8988T (cell line): ENCODE results near the gene PLA2G4F.

ENCODE experiments used
- DNase-seq: peaks from one replicate; pipeline ENCODE4 v3.0.0; 2011

Gene PLA2G4F

DNA sequence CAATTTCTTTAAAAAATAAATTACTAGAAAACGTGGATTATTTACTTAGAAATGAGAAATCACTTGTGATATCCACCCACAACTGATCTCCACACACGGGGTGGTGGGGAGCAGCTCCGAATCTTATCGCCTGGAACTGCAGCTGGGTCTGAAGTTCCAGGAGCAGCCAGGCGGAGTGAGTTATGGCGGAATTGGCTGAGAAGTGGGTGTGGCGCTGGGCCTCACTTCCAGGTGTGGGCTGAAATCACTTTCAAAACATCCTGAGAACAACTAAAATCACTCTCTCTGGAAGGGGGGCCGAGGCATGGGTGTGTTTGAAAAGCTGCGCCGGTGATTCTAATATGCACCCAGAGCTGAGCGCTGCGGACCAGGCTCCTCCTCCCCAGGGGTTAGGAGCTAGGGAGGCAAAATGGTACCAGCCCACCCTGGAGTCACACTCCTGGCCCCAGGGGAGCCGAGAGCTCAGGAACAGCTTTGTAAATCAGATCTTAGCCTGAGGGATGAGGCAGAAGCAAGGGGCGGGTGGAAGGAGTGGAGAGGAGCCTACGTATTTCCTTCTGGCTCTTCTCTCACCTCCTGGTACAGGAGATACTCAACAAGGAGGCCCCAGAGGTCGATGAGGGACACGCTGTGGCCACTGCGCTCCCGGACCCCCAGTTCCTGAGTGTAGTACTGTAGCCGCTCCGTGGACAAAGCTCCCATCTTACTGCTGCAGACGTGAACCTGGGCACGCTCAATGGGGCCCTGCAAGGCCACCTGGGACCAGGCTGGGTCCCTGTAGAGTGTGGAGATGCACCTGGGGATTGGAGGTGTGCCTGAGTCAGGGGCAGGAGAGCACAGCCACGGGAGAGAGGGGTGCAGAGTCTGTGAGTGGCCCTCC is 9.6 kb downstream of the PLA2G4F start:
- no peak for DNase-seq

DNA sequence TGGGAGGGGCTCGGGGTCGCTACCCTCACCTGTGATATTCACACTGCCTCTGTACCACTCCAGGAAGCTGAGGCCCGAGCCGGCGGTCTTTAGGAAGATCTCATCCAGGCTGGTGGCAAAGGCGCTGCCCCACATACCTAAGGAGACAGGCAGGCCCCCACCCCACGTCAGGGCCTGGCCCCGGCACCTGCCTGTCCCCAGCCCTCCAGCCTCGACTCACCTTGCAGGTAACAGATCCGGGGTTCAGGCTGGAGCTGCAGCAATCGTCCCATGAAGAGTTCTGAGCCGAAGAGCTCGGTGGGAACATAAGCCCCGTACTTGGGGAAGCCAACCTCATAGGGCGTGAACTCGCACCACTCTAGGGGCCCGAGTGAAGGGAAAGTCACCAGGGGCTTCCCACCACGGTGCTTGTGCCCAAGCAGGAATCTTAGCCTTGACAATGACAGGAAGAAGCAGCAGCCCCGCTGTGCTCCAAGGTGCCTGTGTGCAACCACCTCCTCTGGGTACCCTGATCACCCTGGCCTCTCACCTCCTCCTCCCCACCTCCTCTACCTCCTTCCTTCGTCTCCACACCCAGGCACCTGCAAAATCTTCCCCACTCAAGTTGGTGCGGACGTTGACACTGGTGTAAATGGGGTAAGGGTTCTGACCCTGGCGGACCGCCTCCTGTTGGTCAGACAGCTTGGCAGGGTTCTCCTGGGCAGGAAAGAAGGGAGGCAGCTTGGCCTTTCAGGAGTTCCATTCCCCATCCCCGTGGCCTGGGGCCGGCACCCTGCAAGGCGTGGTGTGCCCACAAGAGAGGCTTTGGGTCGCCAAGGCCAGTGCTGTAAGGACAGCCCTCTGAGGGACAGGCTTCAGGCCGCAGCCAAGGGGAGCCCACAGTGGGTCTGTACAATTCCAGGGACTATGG is 10.6 kb downstream of the PLA2G4F start:
- no peak for DNase-seq

DNA sequence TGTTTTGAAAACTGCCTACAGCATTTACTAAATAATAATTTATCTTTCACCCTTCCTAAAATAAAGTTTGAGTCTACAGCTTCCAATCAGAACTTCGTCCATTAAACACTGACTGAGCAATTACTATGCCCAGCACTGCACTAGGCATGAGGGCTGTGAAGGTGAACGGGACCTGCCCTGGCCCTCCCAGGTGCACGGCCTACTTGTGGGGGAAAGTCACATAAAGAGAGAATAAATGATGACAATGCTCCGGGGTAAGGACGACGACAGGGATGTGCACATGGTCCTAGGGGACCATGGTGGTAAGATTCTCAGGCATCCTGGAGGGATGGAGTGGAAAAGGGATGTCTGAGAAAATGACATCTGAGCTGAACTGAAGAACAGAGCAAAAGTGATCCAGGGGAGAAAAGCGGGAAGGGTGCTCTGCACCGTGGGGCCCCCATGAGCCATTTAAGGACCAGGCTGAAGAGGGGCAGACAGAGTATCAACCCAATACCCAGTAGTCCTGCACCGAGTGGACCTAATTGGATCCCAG is 11.5 kb downstream of the PLA2G4F start:
- DNase-seq = no peak

- no peak for DNase-seq
Observed at GRCh38 chr15:42143866-42144625, 12.4 kb downstream of the PLA2G4F start.

GRCh38 chr15:42143356-42143755 is 13.1 kb downstream of the PLA2G4F start:
- no peak for DNase-seq

- no peak for DNase-seq
Observed at GRCh38 chr15:42141795-42142667, 14.4 kb downstream of the PLA2G4F start.

GRCh38 chr15:42141246-42141645 is 15.2 kb downstream of the PLA2G4F start:
- no peak for DNase-seq

GRCh38 chr15:42140383-42141070 is 15.9 kb downstream of the PLA2G4F start:
- DNase-seq = no peak

DNA sequence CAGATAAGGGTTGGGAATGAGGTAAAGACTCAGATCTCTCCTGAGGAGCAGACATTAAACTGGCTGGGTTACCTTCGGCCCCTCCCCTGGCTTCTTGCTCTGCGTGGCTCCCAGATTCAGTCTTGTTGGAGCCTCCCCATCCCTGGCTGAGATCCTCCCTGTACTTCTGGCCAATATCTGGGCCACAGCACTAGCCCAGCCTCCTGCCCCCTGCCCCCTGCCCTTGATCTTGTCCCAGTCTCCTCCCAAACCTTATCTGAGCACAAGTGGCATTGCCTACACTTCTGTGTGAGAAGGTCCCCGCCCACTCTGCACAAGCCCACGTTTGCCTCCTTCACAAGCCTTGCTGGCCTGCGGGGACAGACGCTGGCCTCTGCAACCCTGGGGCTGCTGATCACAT is 16.8 kb downstream of the PLA2G4F start:
- no peak for DNase-seq

DNA sequence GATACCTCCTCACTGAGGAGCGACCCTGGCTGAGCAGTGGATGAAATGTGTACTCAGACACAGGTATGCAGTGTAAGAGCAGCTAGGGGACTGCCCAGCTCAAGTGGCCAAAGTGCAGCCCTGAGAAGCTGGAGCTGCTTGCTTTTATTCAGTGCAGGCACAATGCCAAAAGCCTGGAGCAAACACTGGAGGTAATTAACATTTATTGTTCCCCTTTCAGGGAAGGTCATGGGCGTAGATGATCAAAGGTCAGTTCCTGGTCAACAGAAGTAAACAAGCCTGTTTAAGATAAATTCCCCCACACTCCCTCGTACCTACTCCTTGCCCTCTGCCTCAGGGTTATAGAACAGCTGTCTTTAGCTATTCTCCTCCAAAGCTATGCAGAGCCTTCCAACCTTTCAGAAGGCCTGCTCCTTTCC is 17.5 kb downstream of the PLA2G4F start:
- DNase-seq = no peak

DNA sequence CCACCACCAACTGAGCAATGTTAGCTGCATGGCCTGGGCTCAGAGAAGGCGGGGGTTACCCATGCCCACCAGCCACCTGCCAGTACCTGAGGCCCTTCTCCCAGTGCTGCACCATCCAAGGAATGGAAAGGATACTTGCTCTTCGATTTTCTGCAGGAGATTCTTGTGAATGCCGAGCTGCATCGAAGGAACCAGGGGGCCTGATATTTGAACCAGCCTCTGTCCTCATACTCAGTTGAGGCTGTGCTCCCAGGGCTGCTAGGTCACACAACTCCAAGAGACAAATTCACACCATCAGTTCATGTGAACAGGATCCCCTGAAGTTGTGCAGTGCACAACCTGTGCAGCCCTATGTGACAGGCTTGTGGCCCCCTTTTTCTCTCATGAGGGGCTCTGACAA is 18.0 kb downstream of the PLA2G4F start:
- DNase-seq = no peak

GRCh38 chr15:42137461-42138261 is 18.8 kb downstream of the PLA2G4F start:
- peak; percentile 51 for DNase-seq

DNA sequence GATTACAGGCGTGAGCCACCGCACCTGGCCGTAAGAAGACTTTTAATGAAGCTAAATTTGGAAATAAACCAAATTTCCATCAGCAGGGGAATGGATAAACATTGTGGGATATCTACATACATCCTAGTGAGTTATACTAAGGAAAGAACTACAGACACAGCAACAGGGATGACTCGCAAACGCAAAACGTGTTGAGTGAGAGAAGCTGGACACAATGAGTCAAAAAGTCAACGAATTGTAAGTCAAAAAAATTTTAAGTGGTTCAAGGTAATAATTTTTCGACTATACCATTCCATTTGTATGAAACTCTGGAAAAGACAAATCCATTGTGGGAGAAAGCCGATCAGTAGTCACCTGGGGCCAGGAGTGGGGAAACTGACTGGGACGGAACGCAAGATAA is 19.9 kb downstream of the PLA2G4F start:
- no peak for DNase-seq

DNA sequence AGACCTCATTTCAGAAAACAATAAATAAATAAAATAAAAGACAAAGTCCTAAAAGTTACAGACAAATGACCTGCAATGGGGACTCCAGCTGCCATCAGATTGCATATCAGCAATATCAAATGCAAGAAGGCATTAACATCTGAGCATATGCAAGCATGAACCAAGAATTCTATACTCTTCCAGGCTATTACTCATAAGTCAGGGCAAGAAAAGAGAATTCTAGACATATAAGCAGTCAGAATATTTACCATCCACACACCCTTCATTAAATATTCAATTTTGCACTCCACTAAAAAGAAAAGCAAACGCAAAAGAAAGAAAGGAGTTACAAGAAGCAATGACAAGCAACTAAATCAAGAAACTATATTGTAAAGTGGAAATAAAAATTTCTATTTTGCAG is 21.1 kb downstream of the PLA2G4F start:
- no peak for DNase-seq

- DNase-seq = no peak
Observed at GRCh38 chr15:42134617-42135245, 21.7 kb downstream of the PLA2G4F start.

DNA sequence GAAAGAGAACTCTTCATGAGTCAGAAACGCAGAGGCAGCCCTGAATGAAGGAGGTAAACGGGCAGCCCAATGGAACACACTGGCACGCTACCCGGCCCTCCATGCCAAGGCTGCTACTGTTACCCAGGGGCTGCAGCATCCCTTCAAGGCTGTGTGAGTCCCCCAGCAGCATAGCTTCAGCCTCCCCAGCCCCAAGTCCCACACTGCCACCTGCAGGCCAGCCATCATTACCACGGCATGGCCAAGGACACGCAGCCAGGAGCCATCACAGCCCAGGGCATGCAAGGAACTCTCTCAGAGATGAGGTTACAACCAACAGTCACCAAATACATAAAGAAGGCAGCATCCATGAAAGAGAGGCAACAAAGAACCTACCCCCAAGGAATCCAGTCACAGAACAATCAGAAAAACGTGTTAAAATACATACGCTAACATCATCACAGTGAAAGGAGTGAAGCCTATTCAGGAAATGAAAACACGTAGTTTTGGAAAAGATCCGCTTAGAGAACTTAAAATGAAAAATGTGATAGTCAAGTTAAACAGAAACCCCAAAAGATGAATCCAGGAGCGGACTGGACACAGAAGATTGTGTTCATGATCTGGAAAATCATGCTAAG is 22.4 kb downstream of the PLA2G4F start:
- peak; percentile 50 for DNase-seq

DNA sequence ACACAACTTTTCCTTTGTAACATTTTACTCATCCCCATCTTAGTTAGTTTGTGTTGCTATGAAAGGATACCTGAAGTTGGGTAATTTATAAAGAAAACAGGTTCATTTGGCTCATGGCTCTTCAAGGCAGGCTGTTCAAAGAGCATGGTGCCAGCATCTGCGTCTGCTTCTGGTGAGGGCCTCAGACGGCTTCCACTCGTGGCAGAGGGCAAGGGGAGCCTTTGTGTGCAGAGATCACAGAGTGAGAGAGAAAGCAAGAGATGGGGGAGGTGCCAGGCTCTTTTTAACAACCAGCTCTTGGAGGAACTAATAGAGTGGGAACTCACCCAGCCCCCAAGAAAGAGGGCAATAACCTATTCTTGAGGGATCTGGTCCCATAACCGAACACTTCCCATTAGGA is 23.1 kb downstream of the PLA2G4F start:
- no peak for DNase-seq

DNA sequence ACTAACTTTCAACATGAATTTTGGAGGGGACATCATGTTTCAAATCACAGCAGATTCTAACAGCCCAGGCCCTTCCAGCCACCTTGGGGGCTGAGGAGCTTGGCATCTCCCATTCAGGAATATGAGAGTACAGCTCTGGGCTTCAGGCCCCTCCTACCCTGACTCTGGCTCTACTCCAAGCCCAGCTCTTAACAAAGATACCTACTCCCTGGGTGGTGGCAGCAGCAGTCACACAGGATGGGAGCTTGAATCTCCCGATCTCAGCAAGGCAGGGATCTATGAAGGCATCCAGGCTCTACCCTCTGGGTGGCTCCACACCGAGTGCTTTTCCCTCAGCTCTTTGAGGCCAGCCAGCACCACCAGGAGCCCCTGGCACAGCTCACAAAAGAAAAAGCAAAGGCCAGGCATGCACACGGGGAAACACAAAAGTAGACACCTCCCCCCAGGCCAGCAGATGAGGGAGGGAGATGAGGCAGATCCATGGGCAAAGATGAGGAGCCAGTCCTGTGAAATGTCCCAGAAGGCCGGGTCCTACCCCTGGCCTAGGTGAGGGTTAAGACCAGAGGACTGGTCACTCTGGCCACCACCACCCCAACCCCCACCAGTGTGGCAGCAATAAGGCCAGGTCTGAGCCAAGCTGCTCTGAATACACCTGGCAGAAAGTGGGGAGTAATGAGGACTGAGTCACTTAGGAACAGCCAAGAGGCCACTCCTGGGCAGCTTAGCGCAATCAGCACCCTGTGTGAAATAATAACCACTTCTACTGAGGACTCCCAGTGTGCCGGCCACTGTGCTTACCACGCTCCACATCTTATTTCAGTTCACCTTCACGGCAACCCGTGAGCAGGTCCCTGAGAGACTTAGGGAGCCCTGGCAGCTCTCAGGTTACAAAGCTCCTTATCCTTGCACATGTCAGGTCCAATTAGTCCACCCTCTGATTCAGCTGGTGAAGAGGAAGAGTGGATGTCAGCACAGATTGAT is 24.3 kb downstream of the PLA2G4F start:
- DNase-seq = no peak
